Stimulated activated CD4-positive, alpha-beta T cell treated with anti-CD3 and anti-CD28 coated beads, Interleukin-4, amount 100 ng/mL, for 4 hours (primary cell): ENCODE results near the gene FBXL7.

Source experiments
- DNase-seq, 2 experiments: peaks; one replicate each; pipeline ENCODE4 v3.0.0-alpha.2; 2020

The FBXL7 gene

GRCh38 chr5:15682566-15682965, 182.6 kb downstream of the FBXL7 start:
- no peak for DNase-seq

- no peak for DNase-seq
Measured at GRCh38 chr5:15683332-15683731, 183.4 kb downstream of the FBXL7 start.

- no peak for DNase-seq
Measured at GRCh38 chr5:15687401-15687800, 187.4 kb downstream of the FBXL7 start.

- no peak for DNase-seq
Measured at GRCh38 chr5:15689836-15690235, 189.9 kb downstream of the FBXL7 start.

GRCh38 chr5:15690611-15691010, 190.6 kb downstream of the FBXL7 start:
- no peak for DNase-seq

GRCh38 chr5:15691521-15691920, 191.5 kb downstream of the FBXL7 start:
- DNase-seq: no peak

GRCh38 chr5:15692706-15693381, 192.9 kb downstream of the FBXL7 start:
- no peak for DNase-seq

- DNase-seq: no peak
Measured at GRCh38 chr5:15693382-15693728, 193.4 kb downstream of the FBXL7 start.

- no peak for DNase-seq
Measured at GRCh38 chr5:15693933-15694332, 194.0 kb downstream of the FBXL7 start.

- DNase-seq: no peak
Measured at GRCh38 chr5:15694696-15695214, 194.8 kb downstream of the FBXL7 start.

- no peak for DNase-seq
Measured at GRCh38 chr5:15695215-15695731, 195.3 kb downstream of the FBXL7 start.

GRCh38 chr5:15700373-15700772, 200.4 kb downstream of the FBXL7 start:
- no peak for DNase-seq

- DNase-seq: no peak
Measured at GRCh38 chr5:15702102-15702501, 202.1 kb downstream of the FBXL7 start.

- DNase-seq: no peak
Measured at GRCh38 chr5:15703901-15704300, 203.9 kb downstream of the FBXL7 start.

- DNase-seq: no peak
Measured at GRCh38 chr5:15704397-15704947, 204.5 kb downstream of the FBXL7 start.

- no peak for DNase-seq
Measured at GRCh38 chr5:15707631-15708030, 207.7 kb downstream of the FBXL7 start.

GRCh38 chr5:15711892-15712291, 211.9 kb downstream of the FBXL7 start:
- no peak for DNase-seq

GRCh38 chr5:15715535-15715934, 215.6 kb downstream of the FBXL7 start:
- DNase-seq: no peak

- no peak for DNase-seq
Measured at GRCh38 chr5:15715967-15716366, 216.0 kb downstream of the FBXL7 start.

GRCh38 chr5:15717001-15717400, 217.0 kb downstream of the FBXL7 start:
- DNase-seq: no peak

GRCh38 chr5:15718421-15719179, 218.6 kb downstream of the FBXL7 start:
- DNase-seq: no peak

- no peak for DNase-seq
Measured at GRCh38 chr5:15719784-15720183, 219.8 kb downstream of the FBXL7 start.

- no peak for DNase-seq
Measured at GRCh38 chr5:15720515-15720914, 220.5 kb downstream of the FBXL7 start.

GRCh38 chr5:15722305-15722704, 222.3 kb downstream of the FBXL7 start:
- no peak for DNase-seq
